Keratinocyte (primary cell): ENCODE results near the gene IL32. TPM values are rescaled to one million over a fixed set of nuclear protein-coding genes. Genes with fewer than 3 reads are reported as not detected.

ENCODE experiments used
- DNase-seq: peaks from one replicate; pipeline ENCODE4 v3.0.0-alpha.2; 2011; ENCODE audit warnings: low read depth, missing footprints, low spot score
- FAIRE-seq: peaks from 2 replicates; lab custom pipeline; 2011; peaks lifted over from hg19 to GRCh38; lab: Jason Lieb, UNC
- H2AFZ ChIP-seq: 2 replicates; pipeline ENCODE4 v1.6.0; 2012; ENCODE audit warnings: low read length, control low read depth, inconsistent platforms; ENCODE audit not compliant: control insufficient read depth
- H3K27ac ChIP-seq: 2 replicates; pipeline ENCODE4 v1.5.1; 2011; ENCODE audit warnings: low read length; ENCODE audit not compliant: control insufficient read depth, insufficient read depth
- H3K27me3 ChIP-seq: 3 replicates; pipeline ENCODE4 v1.6.0; 2011; ENCODE audit warnings: low read length; ENCODE audit not compliant: control insufficient read depth, insufficient read depth; ENCODE audit errors: extremely low read depth
- H3K36me3 ChIP-seq, 2 experiments: 2 replicates in 1 of 2; 3 replicates in 1 of 2; pipeline ENCODE4 v1.5.1; 2011; ENCODE audit warnings: low read length in 2 of 2, mild to moderate bottlenecking in 1 of 2; ENCODE audit not compliant: control insufficient read depth in 2 of 2, insufficient read depth in 2 of 2; ENCODE audit errors: extremely low read depth in 1 of 2
- H3K4me1 ChIP-seq: 3 replicates; pipeline ENCODE4 v1.5.1; 2011; ENCODE audit warnings: low read length; ENCODE audit not compliant: control insufficient read depth, insufficient read depth; ENCODE audit errors: extremely low read depth
- H3K4me2 ChIP-seq: 3 replicates; pipeline ENCODE4 v1.6.0; 2011; ENCODE audit warnings: low read depth, low read length; ENCODE audit not compliant: control insufficient read depth, insufficient read depth; ENCODE audit errors: extremely low read depth
- H3K4me3 ChIP-seq, 3 experiments: fragments of 200-600 bp in 1 of 3; sonication (generic) in 1 of 3; 2 replicates in 2 of 3; 3 replicates in 1 of 3; pipeline ENCODE4 v1.5.1; 2011 to 2016; ENCODE audit warnings: low read length in 3 of 3, mild to moderate bottlenecking in 3 of 3, control low read depth in 2 of 3, inconsistent platforms in 1 of 3, low read depth in 1 of 3, mixed read lengths in 1 of 3, mixed run types in 1 of 3, moderate library complexity in 1 of 3; ENCODE audit not compliant: control insufficient read depth in 2 of 3, insufficient read depth in 2 of 3; ENCODE audit errors: extremely low read depth in 1 of 3
- H3K79me2 ChIP-seq: 2 replicates; pipeline ENCODE4 v1.6.0; 2012; ENCODE audit warnings: low read length; ENCODE audit not compliant: control insufficient read depth, insufficient read depth
- H3K9ac ChIP-seq: 3 replicates; pipeline ENCODE4 v1.6.0; 2011; ENCODE audit warnings: low read length; ENCODE audit not compliant: control insufficient read depth, insufficient read depth; ENCODE audit errors: extremely low read depth
- H3K9me1 ChIP-seq: 3 replicates; pipeline ENCODE4 v1.6.0; 2011; ENCODE audit warnings: low read length; ENCODE audit not compliant: control insufficient read depth, insufficient read depth; ENCODE audit errors: extremely low read depth
- H3K9me3 ChIP-seq: 2 replicates; pipeline ENCODE4 v1.5.1; 2012; ENCODE audit warnings: low read depth, low read length; ENCODE audit not compliant: control insufficient read depth
- H4K20me1 ChIP-seq: 3 replicates; pipeline ENCODE4 v1.6.0; 2011; ENCODE audit warnings: low read length; ENCODE audit not compliant: control insufficient read depth, insufficient read depth; ENCODE audit errors: extremely low read depth
- CTCF ChIP-seq, 3 experiments: IDR thresholded peaks in 1 of 3; conservative IDR thresholded peaks in 1 of 3; optimal IDR thresholded peaks in 1 of 3; 2 replicates in 2 of 3; 3 replicates in 1 of 3; pipeline versions ENCODE3 to v1.5.1; 2011; ENCODE audit warnings: low read length in 3 of 3, mild to moderate bottlenecking in 3 of 3, moderate library complexity in 2 of 3, control low read depth in 1 of 3, inconsistent platforms in 1 of 3; ENCODE audit not compliant: insufficient read depth in 2 of 3; ENCODE audit errors: extremely low read depth in 1 of 3
- EZH2 ChIP-seq: IDR thresholded peaks from one replicate; pipeline ENCODE4 v1.6.1; 2012; ENCODE audit warnings: inconsistent platforms, mild to moderate bottlenecking, low read length, moderate library complexity
- dilution Hi-C: fragments of 300-500 bp; cut with MboI; formaldehyde crosslinking; loops from one replicate; pipeline ENCODE4 v1.7.0; 2020; ENCODE audit warnings: low sequenced_read_pairs; ENCODE audit not compliant: extremely low pct_ligation_motif_present
- polyA plus RNA-seq, 5 experiments: library from polyadenylated mRNA; depleted of rRNA in 3 of 5; stranded (reverse) in 3 of 5; stranded (forward) in 1 of 5; unstranded in 1 of 5; fragments of >200 nt; gene quantifications; 1 replicate in 1 of 5; 2 replicates in 3 of 5; 3 replicates in 1 of 5; pipeline versions ENCODE4 v1.2.1 to v1.2.3, GENCODE V29; 2011 to 2012; ENCODE audit warnings: missing spikeins in 2 of 5, low read depth in 1 of 5, low replicate concordance in 1 of 5
- small RNA-seq, 3 experiments: library from RNA; depleted of rRNA; stranded (forward); fragments of <200 nt; gene quantifications; one replicate each; pipeline ENCODE3, GENCODE V24; 2012; ENCODE audit warnings: low read depth in 3 of 3, low replicate concordance in 1 of 3; ENCODE audit not compliant: insufficient read length in 3 of 3

IL32 gene
- polyA plus RNA-seq, 1 donor (not counting 4 experiments of a cell fraction or from before 2014, with no cell fraction given) = 0.28 TPM

- Histone ChIP-seq H3K36me3 (peaks cover 0 to 23% of the 10 kb centered on the region in 2 experiments), H3K9me3 (no peaks in the 10 kb centered on the region), H3K9me1 (no peaks in the 10 kb centered on the region), H3K9ac (no peak overlapping the region), H3K4me3 (no peak overlapping the region), H2AFZ (no peak overlapping the region), H3K27me3 (no peaks in the 10 kb centered on the region), H3K27ac (no peak overlapping the region), H4K20me1 (no peaks in the 10 kb centered on the region), H3K4me2 (no peak overlapping the region), H3K79me2 (peaks cover 8% of the 10 kb centered on the region), H3K4me1 (peaks cover 13% of the 10 kb centered on the region)
- TF ChIP-seq EZH2 (no peak), CTCF (optimal IDR thresholded peaks at IDR 0.05 in 1 of 3, IDR thresholded peaks at IDR 0.05 in 1 of 3, conservative IDR thresholded peaks at IDR 0.05 in 1 of 3; ENCODE audit: extremely low read depth in 1 of 3, insufficient read depth in 2 of 3, low read length in 3 of 3) (no peak)
- FAIRE-seq = no peak
- DNase-seq = no peak
- dilution Hi-C loops = no loop called here
These were observed 53.4 kb downstream of the IL32 start for GRCh38 chr16:3118846-3119245.

Small RNA genes within 50 kb of the gene (small RNA-seq; reads per million reads assigned to genes)
- 0.07 to 0.33 (median 0.25) reads per million in 3 experiments for gene RNU1-22P

Other genes starting within 250 kb of the IL32 start
- gene PRSS21, start 248.4 kb upstream of the IL32 start, polyA plus RNA-seq = 0.52 to 1.0 TPM (median 0.99 TPM) in 3 replicates
- 1.7 to 2.6 TPM (median 2.1 TPM) in 3 replicates for gene ZG16B, start 235.3 kb upstream of the IL32 start, polyA plus RNA-seq
- 2.2 to 3.7 TPM (median 3.5 TPM) in 3 replicates for gene PRSS22, start 207.5 kb upstream of the IL32 start, polyA plus RNA-seq
- 10.1 to 20.7 TPM (median 13.6 TPM) in 3 replicates for gene FLYWCH2, start 182.4 kb upstream of the IL32 start, polyA plus RNA-seq
- 16.2 to 21.7 TPM (median 20.2 TPM) in 3 replicates for gene FLYWCH1, start 153.7 kb upstream of the IL32 start, polyA plus RNA-seq
- gene KREMEN2, start 101.4 kb upstream of the IL32 start, polyA plus RNA-seq = 3.3 to 7.4 TPM (median 3.8 TPM) in 3 replicates
- gene PAQR4, start 96.3 kb upstream of the IL32 start, polyA plus RNA-seq = 16.8 to 26.6 TPM (median 18.4 TPM) in 3 replicates
- gene PKMYT1, start 85.2 kb upstream of the IL32 start, polyA plus RNA-seq = 3.0 to 16.0 TPM (median 6.9 TPM) in 3 replicates
- gene CLDN9, start 52.7 kb upstream of the IL32 start, polyA plus RNA-seq = 0.02 TPM in 1 of 3 replicates, not detected in the others
- 0.12 TPM in 1 of 3 replicates, not detected in the others for gene CLDN6, start 47.5 kb upstream of the IL32 start, polyA plus RNA-seq
- 147 to 250 TPM (median 188 TPM) in 3 replicates for gene TNFRSF12A, start 45.3 kb upstream of the IL32 start, polyA plus RNA-seq
- 12.8 to 19.2 TPM (median 13.0 TPM) in 3 replicates for gene HCFC1R1, start 41.7 kb upstream of the IL32 start, polyA plus RNA-seq
- 10.2 to 15.5 TPM (median 10.3 TPM) in 3 replicates for gene THOC6, start 41.6 kb upstream of the IL32 start, polyA plus RNA-seq
- 0.91 to 2.8 TPM (median 1.3 TPM) in 3 replicates for gene BICDL2, start 28.7 kb upstream of the IL32 start, polyA plus RNA-seq
- 0.09 to 0.17 TPM (median 0.17 TPM) in 3 replicates for gene MMP25, start 19.1 kb upstream of the IL32 start, polyA plus RNA-seq
- not detected in 3 replicates for gene ZSCAN10, start 33.7 kb downstream of the IL32 start, polyA plus RNA-seq
- 6.0 to 8.7 TPM (median 8.1 TPM) in 3 replicates for gene ZNF205, start 46.9 kb downstream of the IL32 start, polyA plus RNA-seq
- 0.51 to 1.1 TPM (median 0.62 TPM) in 3 replicates for gene ZNF213, start 69.4 kb downstream of the IL32 start, polyA plus RNA-seq
- gene OR1F1, start 122.6 kb downstream of the IL32 start, polyA plus RNA-seq = 0.51 to 0.89 TPM (median 0.58 TPM) in 3 replicates
- gene ZNF200, start 169.5 kb downstream of the IL32 start, polyA plus RNA-seq = 3.1 to 4.7 TPM (median 4.3 TPM) in 3 replicates
- gene MEFV, start 191.0 kb downstream of the IL32 start, polyA plus RNA-seq = 0.03 TPM in 1 of 3 replicates, not detected in the others
- 11.3 to 13.9 TPM (median 13.6 TPM) in 3 replicates for gene ZNF263, start 217.9 kb downstream of the IL32 start, polyA plus RNA-seq
- 0.60 to 1.6 TPM (median 1.4 TPM) in 3 replicates for gene TIGD7, start 239.8 kb downstream of the IL32 start, polyA plus RNA-seq
- gene ZNF75A, start 239.9 kb downstream of the IL32 start, polyA plus RNA-seq = 13.8 to 20.8 TPM (median 19.4 TPM) in 3 replicates